Fibroblast of upper back skin (primary cell): Measurements from ENCODE around the gene CILP2.

Experiments
- DNase-seq: peaks from one replicate; pipeline ENCODE4 v3.0.0-alpha.2; 2013

CILP2 gene

GRCh38 chr19:19544954-19545591 lies 7.0 kb downstream of the CILP2 start:
- no peak for DNase-seq

DNA sequence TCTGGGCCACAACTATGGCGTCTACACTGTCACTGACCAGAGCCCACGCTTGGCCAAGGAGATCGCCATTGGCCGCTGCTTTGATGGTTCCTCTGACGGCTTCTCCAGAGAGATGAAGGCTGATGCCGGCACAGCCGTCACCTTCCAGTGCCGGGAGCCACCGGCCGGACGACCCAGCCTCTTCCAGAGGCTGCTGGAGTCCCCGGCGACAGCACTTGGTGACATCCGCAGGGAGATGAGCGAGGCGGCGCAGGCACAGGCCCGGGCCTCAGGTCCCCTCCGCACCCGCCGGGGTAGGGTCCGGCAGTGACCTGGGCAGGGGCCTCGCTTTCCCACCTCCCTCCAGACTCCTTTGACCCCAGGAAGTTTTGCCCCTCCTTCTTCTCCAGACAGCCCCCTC lies 7.6 kb downstream of the CILP2 start:
- no peak for DNase-seq

DNA sequence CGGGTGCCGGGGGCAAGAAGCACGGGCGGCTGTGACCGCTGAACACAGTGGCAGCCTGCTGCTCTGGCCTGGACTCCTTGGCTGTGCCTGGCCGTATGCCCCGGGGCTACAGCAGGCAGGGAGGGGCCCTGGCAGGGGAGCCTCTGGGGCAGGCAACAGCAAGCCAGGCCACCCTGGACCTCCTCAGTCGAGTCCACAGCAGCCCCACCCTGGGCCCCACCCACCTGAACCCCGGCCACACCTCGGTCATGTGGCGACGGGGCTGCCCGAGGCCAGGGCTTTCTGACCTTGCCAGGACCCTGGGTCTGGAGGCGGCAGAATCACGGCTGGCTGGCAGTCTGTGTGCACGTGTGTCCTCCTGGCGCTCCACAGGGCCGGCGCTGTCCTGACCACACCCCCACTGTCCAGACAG lies 8.7 kb downstream of the CILP2 start:
- DNase-seq, result no peak

DNA sequence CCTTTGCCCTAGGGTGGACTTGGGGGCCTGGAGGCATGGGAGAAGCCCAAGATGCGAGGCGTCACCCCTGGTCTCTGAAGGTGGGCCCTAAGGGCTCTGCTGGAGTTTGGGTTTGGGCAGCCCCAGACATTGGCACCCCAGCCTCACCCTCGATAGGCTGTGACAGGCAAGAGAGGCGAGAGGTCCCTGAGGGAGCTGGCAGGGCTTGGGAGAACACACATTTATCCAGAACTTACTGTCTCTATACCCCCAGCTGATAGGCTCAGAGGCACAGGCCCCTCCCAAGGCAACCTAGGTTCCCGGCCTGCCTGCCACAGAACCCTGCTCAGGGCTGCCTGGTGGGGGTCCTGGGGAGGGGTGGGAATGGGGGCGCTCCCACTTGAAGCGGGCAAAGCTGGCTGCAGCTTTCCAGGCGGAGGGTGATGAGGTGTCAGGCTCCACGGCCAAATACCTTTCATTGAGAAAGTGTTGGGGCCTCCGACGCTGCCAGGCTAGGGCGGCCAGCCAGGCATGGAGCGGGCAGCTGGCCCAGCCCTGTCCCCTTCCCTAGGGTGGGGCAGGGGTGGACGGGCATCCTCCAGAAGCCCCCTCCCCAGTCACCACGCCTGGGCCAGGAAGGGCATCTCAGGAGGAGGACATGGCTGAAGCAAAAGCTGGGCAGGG lies 9.7 kb downstream of the CILP2 start:
- DNase-seq, result no peak

GRCh38 chr19:19548915-19549759 lies 11.1 kb downstream of the CILP2 start:
- DNase-seq, result peak; percentile 27

- no peak for DNase-seq
These were observed 11.9 kb downstream of the CILP2 start for GRCh38 chr19:19549804-19550464.

- peak; percentile 94 for DNase-seq
These were observed 12.4 kb downstream of the CILP2 start for GRCh38 chr19:19550485-19550929.

DNA sequence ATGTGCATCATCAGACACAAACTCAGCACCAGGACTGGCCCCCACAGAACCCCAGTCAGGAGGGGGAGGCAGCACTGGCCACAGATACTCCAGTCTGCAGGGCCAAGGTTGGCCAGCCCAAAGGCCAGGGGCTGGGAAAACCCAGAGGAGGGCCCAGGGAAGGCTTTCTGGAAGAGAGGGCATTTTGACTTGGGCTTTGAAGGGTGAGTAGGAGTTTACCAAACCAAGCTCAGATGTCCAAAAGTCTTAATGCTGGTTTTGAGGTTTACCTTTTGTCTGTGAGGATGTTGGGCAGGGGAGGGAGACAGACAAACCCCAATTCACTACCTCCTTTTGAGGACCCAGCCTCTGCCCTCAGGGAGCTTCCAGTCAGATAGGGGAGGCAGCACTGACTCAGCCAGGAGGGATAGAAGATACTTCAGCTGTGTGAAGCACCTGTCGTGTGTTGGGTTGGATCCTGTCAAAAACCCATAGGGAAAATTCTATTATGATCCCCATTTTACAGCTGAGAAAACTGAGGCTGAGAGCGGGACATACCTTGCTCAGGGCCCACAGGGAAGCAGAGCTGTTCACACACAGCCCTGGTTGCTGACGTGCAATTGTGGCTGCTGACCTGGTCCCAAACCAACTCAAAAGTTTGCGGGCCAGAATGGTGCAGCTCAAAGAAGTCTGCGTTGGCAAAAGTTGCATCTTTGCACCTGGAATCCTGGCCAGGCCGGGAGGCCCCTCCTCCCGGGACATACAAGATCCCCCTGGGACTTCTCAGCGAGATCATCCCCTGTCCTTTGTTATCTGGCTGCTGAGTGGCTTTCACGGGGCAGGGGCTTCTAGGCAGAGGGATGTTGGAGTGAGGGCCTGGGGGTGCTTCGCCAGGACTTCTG lies 13.1 kb downstream of the CILP2 start:
- DNase-seq, result no peak

GRCh38 chr19:19551853-19552192 lies 13.8 kb downstream of the CILP2 start:
- DNase-seq, result peak; percentile 26

DNA sequence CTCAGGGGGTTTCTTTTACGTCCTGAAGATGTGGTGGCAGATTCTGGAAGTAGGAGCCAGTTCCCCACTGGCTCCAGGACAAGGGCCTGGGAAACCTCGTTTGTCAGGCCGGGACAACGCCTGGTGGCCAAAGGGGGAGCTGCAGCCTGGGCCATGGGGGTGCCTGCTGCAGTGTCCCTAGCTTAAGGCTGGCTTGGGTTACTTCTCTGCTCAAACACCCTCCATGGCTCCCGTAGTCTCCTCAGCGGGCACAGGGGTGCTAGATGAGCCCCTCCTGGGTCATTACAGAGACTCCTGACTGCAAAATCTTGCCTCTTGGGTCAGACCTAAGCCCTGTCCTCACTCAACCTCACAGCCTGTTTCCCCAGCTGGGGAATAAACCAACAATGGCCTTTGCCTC lies 14.7 kb downstream of the CILP2 start:
- no peak for DNase-seq

DNA sequence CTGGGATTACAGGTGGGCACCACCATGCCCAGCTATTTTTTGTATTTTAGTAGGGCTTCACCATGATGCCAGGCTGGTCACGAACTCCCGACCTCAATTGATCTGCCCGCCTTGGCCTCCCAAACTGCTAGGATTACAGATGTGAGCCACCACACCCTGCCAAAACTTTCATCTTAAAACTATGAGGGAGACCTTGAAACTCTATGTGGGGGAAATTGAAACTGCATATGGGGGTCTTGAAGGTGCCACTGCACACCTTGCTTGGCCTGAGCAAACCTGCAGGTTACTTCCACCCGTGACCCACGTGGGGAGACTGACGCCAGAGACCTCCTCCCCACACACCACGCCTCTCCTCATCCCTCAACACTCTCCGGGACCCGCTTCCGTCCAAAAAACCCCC lies 15.6 kb downstream of the CILP2 start:
- DNase-seq, result no peak

GRCh38 chr19:19554074-19555023 lies 16.3 kb downstream of the CILP2 start:
- peak; percentile 48 for DNase-seq

- no peak for DNase-seq
These were observed 20.0 kb downstream of the CILP2 start for GRCh38 chr19:19558055-19558454.

DNA sequence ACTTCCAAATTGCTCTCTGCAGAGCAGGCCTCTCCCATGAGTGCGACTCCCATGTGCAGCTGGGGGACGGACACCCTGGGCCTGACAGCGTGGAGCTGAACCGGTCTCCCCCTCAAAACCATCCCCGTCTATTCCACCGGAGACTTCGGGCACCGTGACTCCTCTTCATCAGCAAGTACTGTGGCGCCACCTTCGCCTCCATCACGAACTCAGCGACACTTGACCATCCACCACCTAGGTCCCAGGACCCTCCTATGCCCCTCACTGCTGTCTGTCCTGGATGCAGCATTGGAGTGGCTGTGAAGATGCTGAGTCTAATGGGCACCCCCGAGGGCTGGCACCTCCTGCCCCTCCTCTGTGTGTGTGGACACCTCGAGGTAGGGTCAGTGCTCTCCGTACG lies 20.6 kb downstream of the CILP2 start:
- no peak for DNase-seq

DNA sequence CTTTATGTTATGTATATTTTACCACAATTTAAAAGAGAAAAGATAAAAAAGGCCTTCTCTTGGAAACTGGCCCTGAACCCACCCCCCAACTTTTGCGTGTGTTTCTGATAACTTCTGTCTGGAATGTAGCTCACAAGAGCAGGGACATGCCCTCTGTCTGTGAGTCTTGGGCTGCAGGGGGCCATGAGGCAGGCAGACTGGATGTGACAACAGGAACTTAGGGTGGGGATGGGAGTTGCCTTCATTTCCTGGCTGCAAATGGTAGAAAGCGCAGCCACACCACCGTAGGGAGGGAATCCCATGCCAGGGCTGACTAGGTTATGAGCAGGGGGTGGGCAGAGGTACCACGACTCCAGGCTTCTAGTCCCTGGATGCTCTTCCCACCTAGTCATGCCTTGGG lies 21.9 kb downstream of the CILP2 start:
- no peak for DNase-seq

DNA sequence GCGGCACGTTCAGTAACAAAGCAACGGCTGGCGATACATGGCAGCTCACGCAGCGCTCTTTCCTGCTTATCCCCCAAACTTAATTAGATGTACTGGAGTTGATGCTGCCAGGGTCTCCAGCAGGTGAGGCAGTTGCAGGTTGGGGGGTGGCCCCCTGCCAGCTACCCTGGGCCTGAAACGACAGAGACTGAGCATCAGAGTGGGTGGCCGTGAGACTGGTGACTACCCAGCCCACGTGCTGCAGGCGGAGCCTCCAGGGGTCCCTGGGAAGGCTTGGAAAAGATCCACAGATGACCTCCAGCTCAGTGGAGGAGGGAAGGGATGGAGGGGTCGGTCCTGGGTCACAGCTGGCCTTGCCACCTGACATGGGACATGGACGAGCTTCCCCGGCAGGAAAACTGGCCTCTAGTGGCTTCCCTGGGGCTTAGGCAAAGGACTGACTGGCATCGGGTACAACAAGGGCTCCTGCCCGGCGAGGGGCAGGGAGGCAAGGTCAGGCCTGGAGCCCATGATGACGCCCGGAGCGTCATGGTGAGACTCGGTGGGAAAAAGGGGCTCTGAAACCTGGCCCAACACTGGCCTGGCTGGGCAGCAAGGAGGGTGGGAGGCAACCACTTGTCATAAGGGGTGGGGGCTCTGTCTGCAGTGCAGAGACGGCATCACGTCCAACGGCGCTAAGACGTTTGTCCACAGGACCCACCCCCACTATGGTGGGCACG lies 24.0 kb downstream of the CILP2 start:
- no peak for DNase-seq

- no peak for DNase-seq
These were observed 24.7 kb downstream of the CILP2 start for GRCh38 chr19:19562665-19563347.

- no peak for DNase-seq
These were observed 25.3 kb downstream of the CILP2 start for GRCh38 chr19:19563348-19563848.

DNA sequence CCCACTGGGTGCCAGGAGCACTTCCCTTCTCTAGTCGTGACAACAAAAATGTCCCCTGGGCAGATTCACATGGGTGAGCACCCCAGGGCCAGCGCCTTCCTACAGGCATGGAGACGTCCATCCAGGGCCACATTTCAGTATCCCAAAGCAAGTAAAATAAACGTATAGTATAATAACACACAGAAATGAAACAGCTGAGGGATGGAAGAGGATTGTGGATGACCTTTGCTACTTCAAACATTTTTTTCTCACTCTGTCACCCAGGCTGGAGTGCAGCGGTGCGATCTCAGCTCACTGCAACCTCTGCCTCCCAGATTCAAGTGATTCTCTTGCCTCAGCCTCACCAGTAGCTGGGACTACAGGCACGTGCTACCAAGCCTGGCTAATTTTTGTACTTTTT lies 28.2 kb downstream of the CILP2 start:
- no peak for DNase-seq

GRCh38 chr19:19567391-19567790 lies 29.3 kb downstream of the CILP2 start:
- no peak for DNase-seq
